ENCODE measurements around the gene ALKBH8.

- TF ChIP-seq POLR2A (IDR thresholded peaks at IDR 0.05; ENCODE audit: low read depth) (no peak), CTCF (IDR thresholded peaks at IDR 0.05) (no peak)
Measured at GRCh38 chr11:107561688-107562087, 3.8 kb downstream of the ALKBH8 start.

All from esophagus muscularis mucosa (tissue), 3 donors.